B cell (primary cell): ENCODE measurements around the gene GTPBP4. TPM values are rescaled to one million over a fixed set of nuclear protein-coding genes. Genes with fewer than 3 reads are reported as not detected.

ENCODE experiments used
- ATAC-seq: fragments of 200-7000 bp; cut with Tn5 transposase; one replicate; pipeline ENCODE4 v1.10.0; 2021; ENCODE audit warnings: low read depth, mild to moderate bottlenecking, moderate number of reproducible peaks, moderate library complexity
- CTCF ChIA-PET: fragments of 350-600 bp; sonication (Branson Sonifier 250); formaldehyde crosslinking; loops from one replicate; lab custom pipeline; 2021; ENCODE audit warnings: antibody characterized with exemption, inconsistent platforms; lab: Charles Lee
- POLR2A ChIA-PET: fragments of 350-600 bp; sonication (Branson Sonifier 250); formaldehyde crosslinking; loops from one replicate; lab custom pipeline; 2021; ENCODE audit warnings: antibody characterized with exemption; lab: Charles Lee
- DNase-seq: peaks from one replicate; pipeline ENCODE4 v3.0.0; 2013
- H2AFZ ChIP-seq: 2 replicates; pipeline ENCODE4 v1.6.1; 2012; ENCODE audit warnings: mild to moderate bottlenecking, low read depth, low read length; ENCODE audit not compliant: insufficient read depth, poor library complexity, severe bottlenecking
- H3K27ac ChIP-seq, 2 donors: 1 replicate in 1 of 2; 2 replicates in 1 of 2; pipeline ENCODE4 v1.5.1; 2012 to 2013; ENCODE audit warnings: low read length in 2 of 2, mild to moderate bottlenecking in 2 of 2, moderate library complexity in 1 of 2
- H3K27me3 ChIP-seq, 4 experiments: fragments of 200-600 bp in 1 of 4; sonication (generic) in 1 of 4; replicated peaks in 1 of 4; 1 replicate in 2 of 4; 2 replicates in 2 of 4; pipeline versions ENCODE4 v1.6.1 to v1.7.0; 2013 to 2016; ENCODE audit warnings: low read length in 3 of 4, mild to moderate bottlenecking in 2 of 4, mixed read lengths in 1 of 4, moderate library complexity in 1 of 4; ENCODE audit not compliant: insufficient read depth in 4 of 4, control insufficient read depth in 3 of 4; ENCODE audit errors: control extremely low read depth in 1 of 4
- H3K36me3 ChIP-seq, 2 experiments: replicated peaks in 1 of 2; 1 replicate in 1 of 2; 2 replicates in 1 of 2; pipeline versions ENCODE4 v1.6.1 to v1.7.1; 2013; ENCODE audit warnings: low read length in 1 of 2; ENCODE audit not compliant: insufficient read depth in 2 of 2, control insufficient read depth in 1 of 2; ENCODE audit errors: control extremely low read depth in 1 of 2, extremely low read depth in 1 of 2
- H3K4me1 ChIP-seq, 2 donors: fragments of 200-600 bp in 1 of 2; sonication (generic) in 1 of 2; 1 replicate in 1 of 2; 2 replicates in 1 of 2; pipeline versions ENCODE4 v1.5.1 to v1.6.1; 2013 to 2017; ENCODE audit warnings: low read length in 2 of 2; ENCODE audit not compliant: control insufficient read depth in 2 of 2, insufficient read depth in 2 of 2
- H3K4me2 ChIP-seq: replicated peaks from 2 replicates; pipeline ENCODE3; 2012; ENCODE audit warnings: mild to moderate bottlenecking, low read depth, low read length; ENCODE audit not compliant: poor library complexity, severe bottlenecking
- H3K4me3 ChIP-seq, 5 experiments: fragments of 200-600 bp in 1 of 5; sonication (generic) in 1 of 5; 1 replicate in 3 of 5; 2 replicates in 2 of 5; pipeline versions ENCODE4 v1.5.1 to v1.7.0; 2011 to 2016; ENCODE audit warnings: low read length in 4 of 5, mild to moderate bottlenecking in 4 of 5, low read depth in 2 of 5, control low read depth in 1 of 5, moderate library complexity in 1 of 5; ENCODE audit not compliant: insufficient read depth in 1 of 5; ENCODE audit errors: control extremely low read depth in 1 of 5, extremely low read depth in 1 of 5
- H3K79me2 ChIP-seq: fragments of 200-600 bp; sonication (generic); one replicate; pipeline ENCODE4 v1.6.0; 2016; ENCODE audit warnings: low read length; ENCODE audit not compliant: control insufficient read depth, insufficient read depth
- H3K9ac ChIP-seq: fragments of 200-600 bp; sonication (generic); 2 replicates; pipeline ENCODE4 v1.6.1; 2017; ENCODE audit warnings: mild to moderate bottlenecking, low read length, moderate library complexity
- H3K9me3 ChIP-seq, 3 donors: one replicate each; pipeline versions ENCODE4 v1.6.1 to v1.7.1; 2013; ENCODE audit warnings: low read length in 2 of 3; ENCODE audit not compliant: control insufficient read depth in 2 of 3, insufficient read depth in 1 of 3; ENCODE audit errors: control extremely low read depth in 1 of 3
- H4K20me1 ChIP-seq: 2 replicates; pipeline ENCODE4 v1.6.0; 2012; ENCODE audit warnings: mild to moderate bottlenecking, low read length; ENCODE audit not compliant: insufficient read depth, control insufficient read depth, poor library complexity, severe bottlenecking
- H3K27ac Mint-ChIP-seq: one replicate; pipeline ENCODE4 v1.8.0; 2021; ENCODE audit warnings: mixed read lengths
- H3K27me3 Mint-ChIP-seq: one replicate; pipeline ENCODE4 v1.8.0; 2021; ENCODE audit warnings: mixed read lengths
- H3K4me1 Mint-ChIP-seq: one replicate; pipeline ENCODE4 v1.8.0; 2021; ENCODE audit warnings: mixed read lengths
- H3K4me3 Mint-ChIP-seq: one replicate; pipeline ENCODE4 v1.8.0; 2021; ENCODE audit warnings: mixed read lengths
- H3K9me3 Mint-ChIP-seq: one replicate; pipeline ENCODE4 v1.8.0; 2022; ENCODE audit warnings: mixed read lengths; ENCODE audit not compliant: insufficient read depth
- EZH2 ChIP-seq: IDR thresholded peaks from 2 replicates; pipeline ENCODE4 v1.6.1; 2012; ENCODE audit warnings: borderline replicate concordance, low read depth, mild to moderate bottlenecking, moderate library complexity, low read length; ENCODE audit not compliant: insufficient read depth, poor library complexity, severe bottlenecking
- WGBS: methylation state at CpG from one replicate; pipeline ENCODE4 v1.1.5; 2013; ENCODE audit warnings: missing lambda C conversion rate; ENCODE audit not compliant: insufficient coverage; 5-methylcytosine and 5-hydroxymethylcytosine counted together
- intact Hi-C: fragments of 100-400 bp; cut with micrococcal nuclease; formaldehyde crosslinking; loops from one replicate; pipeline ENCODE4 v1.10.0; 2022
- polyA plus RNA-seq: library from polyadenylated mRNA; depleted of rRNA; stranded (reverse); fragments of >200 nt; gene quantifications from 2 replicates; pipeline ENCODE4 v1.2.3, GENCODE V29; 2012
- total RNA-seq, 2 donors: library from RNA; stranded (reverse); fragments of 120-200 nt in 1 of 2; gene quantifications; 1 replicate in 1 of 2; 2 replicates in 1 of 2; pipeline versions ENCODE4 v1.2.3 to v1.2.4, GENCODE V29; 2013 to 2022
- TF ChIP-seq, protein P1 (sequence below): fragments of 200-600 bp; IDR thresholded peaks from one replicate; pipeline ENCODE4 v1.8.0; 2022; ENCODE audit warnings: antibody characterized with exemption, mild to moderate bottlenecking

Gene GTPBP4
- total and polyA plus RNA-seq, 2 donors (not counting 1 experiment from before 2014, with no cell fraction given), result 11.8 to 45.4 TPM

DNA sequence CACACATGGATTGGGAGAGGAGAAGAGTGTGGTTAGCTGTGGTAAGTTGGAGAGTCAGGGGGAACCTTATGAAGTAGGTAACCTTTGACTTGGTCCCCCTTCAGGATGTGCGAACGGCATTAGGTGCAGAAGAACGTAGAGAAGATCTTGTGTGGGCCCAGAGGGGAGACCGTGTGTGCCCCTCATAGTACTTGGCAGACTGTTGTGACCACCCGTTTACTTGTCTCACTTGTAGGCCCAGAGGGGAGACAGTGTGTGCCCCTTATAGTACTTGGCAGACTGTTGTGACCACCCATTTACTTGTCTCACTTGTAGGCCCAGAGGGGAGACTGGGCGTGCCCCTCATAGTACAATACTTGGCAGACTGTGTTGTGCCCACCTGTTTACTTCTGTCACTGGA, 2.6 kb downstream of the GTPBP4 start:
- H3K4me2 ChIP-seq, result no peak overlapping the region
- no peak overlapping the region for H2AFZ ChIP-seq
- Mint-ChIP-seq H3K4me1 (peaks cover 42% of the 10 kb centered on the region), H3K4me3 (peak overlapping the region; percentile 33), H3K27ac (peak overlapping the region; percentile 29), H3K9me3 (no peaks in the 10 kb centered on the region), H3K27me3 (no peaks in the 10 kb centered on the region)
- no peaks in the 10 kb centered on the region for H3K9me3 ChIP-seq
- ATAC-seq (no peak), DNase-seq (no peak)
- ChIA-PET POLR2A (no interaction called here), CTCF (interaction anchor here (0.7 kb wide), 1 partner anchor 65 kb away, joined by 3 read pairs; no protein-coding TSS in a partner anchor)
- peaks cover 23 to 34% of the 10 kb centered on the region in 2 donors for H3K4me1 ChIP-seq
- peaks cover 0 to 27% of the 10 kb centered on the region in 2 experiments for H3K36me3 ChIP-seq
- no peak overlapping the region for H3K9ac ChIP-seq
- 92% methylated on average over 5 of the region's 6 CpGs for WGBS
- H3K79me2 ChIP-seq, result peaks cover 71% of the 10 kb centered on the region
- H4K20me1 ChIP-seq, result peaks cover 47% of the 10 kb centered on the region
- H3K27ac ChIP-seq, result no peak overlapping the region
- H3K27me3 ChIP-seq, result no peaks in the 10 kb centered on the region
- H3K4me3 ChIP-seq, result no peak overlapping the region
- intact Hi-C loops, result no loop called here
- TF ChIP-seq, protein P1, sequence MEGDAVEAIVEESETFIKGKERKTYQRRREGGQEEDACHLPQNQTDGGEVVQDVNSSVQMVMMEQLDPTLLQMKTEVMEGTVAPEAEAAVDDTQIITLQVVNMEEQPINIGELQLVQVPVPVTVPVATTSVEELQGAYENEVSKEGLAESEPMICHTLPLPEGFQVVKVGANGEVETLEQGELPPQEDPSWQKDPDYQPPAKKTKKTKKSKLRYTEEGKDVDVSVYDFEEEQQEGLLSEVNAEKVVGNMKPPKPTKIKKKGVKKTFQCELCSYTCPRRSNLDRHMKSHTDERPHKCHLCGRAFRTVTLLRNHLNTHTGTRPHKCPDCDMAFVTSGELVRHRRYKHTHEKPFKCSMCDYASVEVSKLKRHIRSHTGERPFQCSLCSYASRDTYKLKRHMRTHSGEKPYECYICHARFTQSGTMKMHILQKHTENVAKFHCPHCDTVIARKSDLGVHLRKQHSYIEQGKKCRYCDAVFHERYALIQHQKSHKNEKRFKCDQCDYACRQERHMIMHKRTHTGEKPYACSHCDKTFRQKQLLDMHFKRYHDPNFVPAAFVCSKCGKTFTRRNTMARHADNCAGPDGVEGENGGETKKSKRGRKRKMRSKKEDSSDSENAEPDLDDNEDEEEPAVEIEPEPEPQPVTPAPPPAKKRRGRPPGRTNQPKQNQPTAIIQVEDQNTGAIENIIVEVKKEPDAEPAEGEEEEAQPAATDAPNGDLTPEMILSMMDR, result no peak
- TF ChIP-seq EZH2, result no peak

DNA sequence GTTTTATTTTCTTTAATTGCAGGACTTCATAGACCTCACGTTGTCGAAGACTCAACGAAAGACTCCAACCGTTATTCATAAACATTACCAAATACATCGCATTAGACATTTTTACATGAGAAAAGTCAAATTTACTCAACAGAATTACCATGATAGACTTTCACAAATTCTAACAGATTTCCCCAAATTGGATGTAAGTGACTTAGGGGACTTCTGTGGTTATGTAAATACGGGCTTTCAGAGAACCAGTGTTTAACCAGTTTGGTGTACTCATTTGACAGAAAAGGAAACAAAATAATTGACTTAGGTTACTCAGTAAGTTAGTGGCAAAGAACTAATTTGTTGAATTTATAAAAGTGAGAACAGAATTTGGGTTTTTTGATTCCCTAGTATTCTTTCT, 4.2 kb downstream of the GTPBP4 start:
- Histone ChIP-seq H3K27ac (peak overlapping the region in 1 of 2 donors; percentile 43), H3K36me3 (peaks cover 4 to 42% of the 10 kb centered on the region in 2 experiments), H3K4me3 (no peak overlapping the region), H4K20me1 (peaks cover 51% of the 10 kb centered on the region), H3K9ac (no peak overlapping the region), H2AFZ (no peak overlapping the region), H3K9me3 (no peaks in the 10 kb centered on the region), H3K27me3 (no peaks in the 10 kb centered on the region), H3K4me1 (peaks cover 16 to 26% of the 10 kb centered on the region in 2 donors), H3K4me2 (no peak overlapping the region), H3K79me2 (peaks cover 73% of the 10 kb centered on the region)
- Mint-ChIP-seq H3K4me3 (no peak overlapping the region), H3K9me3 (no peaks in the 10 kb centered on the region), H3K4me1 (peaks cover 36% of the 10 kb centered on the region), H3K27ac (peak overlapping the region; percentile 41), H3K27me3 (no peaks in the 10 kb centered on the region)
- DNase-seq, result no peak
- POLR2A ChIA-PET, result no interaction called here
- TF ChIP-seq EZH2, result no peak
- TF ChIP-seq, protein P1, result no peak
- WGBS, result no CpG with 5 or more reads among the region's 6 CpGs
- no peak for ATAC-seq
- intact Hi-C loops, result no loop called here
- CTCF ChIA-PET, result interaction anchor here (1.0 kb wide), 1 partner anchor 57 kb away, joined by 3 read pairs; the partner anchor contains the start of gene IDI1
